Daoy (cell line): Measurements from ENCODE around the gene NFAT5. TPM values are rescaled to one million over a fixed set of nuclear protein-coding genes. Genes with fewer than 3 reads are reported as not detected.
"Not testable (repeated sequence)": the region's sequence is repeated elsewhere in the genome, so short reads cannot be mapped to it uniquely, and the experiment has no call there.

Source experiments
- DNase-seq: peaks from one replicate; pipeline ENCODE4 v3.0.0-alpha.2; 2015; ENCODE audit warnings: low read depth
- total RNA-seq: library from RNA; depleted of rRNA; stranded (reverse); fragments of >200 nt; shearing (Covaris generic); gene quantifications from 2 replicates; pipeline ENCODE4 v1.2.3, GENCODE V29; 2014; rRNA removed

The NFAT5 gene, protein sequence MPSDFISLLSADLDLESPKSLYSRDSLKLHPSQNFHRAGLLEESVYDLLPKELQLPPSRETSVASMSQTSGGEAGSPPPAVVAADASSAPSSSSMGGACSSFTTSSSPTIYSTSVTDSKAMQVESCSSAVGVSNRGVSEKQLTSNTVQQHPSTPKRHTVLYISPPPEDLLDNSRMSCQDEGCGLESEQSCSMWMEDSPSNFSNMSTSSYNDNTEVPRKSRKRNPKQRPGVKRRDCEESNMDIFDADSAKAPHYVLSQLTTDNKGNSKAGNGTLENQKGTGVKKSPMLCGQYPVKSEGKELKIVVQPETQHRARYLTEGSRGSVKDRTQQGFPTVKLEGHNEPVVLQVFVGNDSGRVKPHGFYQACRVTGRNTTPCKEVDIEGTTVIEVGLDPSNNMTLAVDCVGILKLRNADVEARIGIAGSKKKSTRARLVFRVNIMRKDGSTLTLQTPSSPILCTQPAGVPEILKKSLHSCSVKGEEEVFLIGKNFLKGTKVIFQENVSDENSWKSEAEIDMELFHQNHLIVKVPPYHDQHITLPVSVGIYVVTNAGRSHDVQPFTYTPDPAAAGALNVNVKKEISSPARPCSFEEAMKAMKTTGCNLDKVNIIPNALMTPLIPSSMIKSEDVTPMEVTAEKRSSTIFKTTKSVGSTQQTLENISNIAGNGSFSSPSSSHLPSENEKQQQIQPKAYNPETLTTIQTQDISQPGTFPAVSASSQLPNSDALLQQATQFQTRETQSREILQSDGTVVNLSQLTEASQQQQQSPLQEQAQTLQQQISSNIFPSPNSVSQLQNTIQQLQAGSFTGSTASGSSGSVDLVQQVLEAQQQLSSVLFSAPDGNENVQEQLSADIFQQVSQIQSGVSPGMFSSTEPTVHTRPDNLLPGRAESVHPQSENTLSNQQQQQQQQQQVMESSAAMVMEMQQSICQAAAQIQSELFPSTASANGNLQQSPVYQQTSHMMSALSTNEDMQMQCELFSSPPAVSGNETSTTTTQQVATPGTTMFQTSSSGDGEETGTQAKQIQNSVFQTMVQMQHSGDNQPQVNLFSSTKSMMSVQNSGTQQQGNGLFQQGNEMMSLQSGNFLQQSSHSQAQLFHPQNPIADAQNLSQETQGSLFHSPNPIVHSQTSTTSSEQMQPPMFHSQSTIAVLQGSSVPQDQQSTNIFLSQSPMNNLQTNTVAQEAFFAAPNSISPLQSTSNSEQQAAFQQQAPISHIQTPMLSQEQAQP (N-terminal part only)
- total RNA-seq: 1.7 and 2.3 TPM in 2 replicates

DNA sequence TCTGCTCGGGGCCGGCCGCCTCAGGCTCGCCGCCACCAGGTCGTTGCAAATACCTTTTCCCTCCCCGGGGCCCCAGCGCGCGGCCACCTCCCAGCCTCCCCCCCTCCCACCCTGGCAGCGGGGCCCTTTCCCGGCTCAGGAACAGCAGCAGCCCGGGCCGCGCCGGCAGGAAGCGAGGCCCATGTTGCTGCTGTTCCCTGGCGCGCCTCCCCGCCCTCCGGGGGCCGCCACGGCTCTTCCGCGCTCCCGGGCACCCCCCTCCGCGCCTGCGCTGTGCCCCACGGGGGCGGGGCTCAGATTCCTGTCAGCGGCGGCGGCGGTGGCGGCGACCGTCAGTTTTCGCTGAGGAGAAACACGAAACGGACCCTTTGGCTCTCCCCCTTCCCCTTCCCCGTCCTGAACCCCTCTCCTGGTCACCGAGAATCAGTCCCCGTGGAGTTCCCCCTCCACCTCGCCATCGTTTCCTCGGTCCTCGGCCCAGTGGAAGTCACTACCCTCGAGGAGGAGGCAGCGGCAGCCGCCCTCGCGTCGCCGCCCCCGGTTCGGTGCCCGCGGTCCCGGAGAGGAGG lies at the start of gene NFAT5:
TSS of gene NFAT5 (plus strand) at position 296 of the 569 bp plus-strand sequence. CDS start 336 bp downstream, outside the sequence.
- peak; percentile 85 for DNase-seq

DNA sequence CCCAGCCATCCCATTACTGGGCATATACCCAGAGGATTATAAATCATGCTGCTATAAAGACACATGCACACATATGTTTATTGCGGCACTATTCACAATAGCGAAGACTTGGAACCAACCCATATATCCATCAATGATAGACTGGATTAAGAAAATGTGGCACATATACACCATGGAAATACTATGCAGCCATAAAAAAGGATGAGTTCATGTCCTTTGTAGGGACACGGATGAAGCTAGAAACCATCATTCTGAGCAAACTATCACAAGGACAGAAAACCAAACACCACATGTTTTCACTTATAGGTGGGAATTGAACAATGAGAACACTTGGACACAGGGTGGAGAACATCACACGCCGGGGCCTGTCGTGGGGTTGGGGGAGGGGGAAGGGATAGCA lies 47.9 kb upstream of the NFAT5 start:
- not testable (repeated sequence) for DNase-seq

GRCh38 chr16:69520413-69520799 lies 45.4 kb upstream of the NFAT5 start:
- DNase-seq: no peak

- no peak for DNase-seq
Measured at GRCh38 chr16:69520800-69521602, 44.8 kb upstream of the NFAT5 start.

- DNase-seq: no peak
Measured at GRCh38 chr16:69522041-69522578, 43.7 kb upstream of the NFAT5 start.

GRCh38 chr16:69522732-69523404 lies 42.9 kb upstream of the NFAT5 start:
- DNase-seq: no peak

GRCh38 chr16:69523566-69524305 lies 42.0 kb upstream of the NFAT5 start:
- DNase-seq: no peak

DNA sequence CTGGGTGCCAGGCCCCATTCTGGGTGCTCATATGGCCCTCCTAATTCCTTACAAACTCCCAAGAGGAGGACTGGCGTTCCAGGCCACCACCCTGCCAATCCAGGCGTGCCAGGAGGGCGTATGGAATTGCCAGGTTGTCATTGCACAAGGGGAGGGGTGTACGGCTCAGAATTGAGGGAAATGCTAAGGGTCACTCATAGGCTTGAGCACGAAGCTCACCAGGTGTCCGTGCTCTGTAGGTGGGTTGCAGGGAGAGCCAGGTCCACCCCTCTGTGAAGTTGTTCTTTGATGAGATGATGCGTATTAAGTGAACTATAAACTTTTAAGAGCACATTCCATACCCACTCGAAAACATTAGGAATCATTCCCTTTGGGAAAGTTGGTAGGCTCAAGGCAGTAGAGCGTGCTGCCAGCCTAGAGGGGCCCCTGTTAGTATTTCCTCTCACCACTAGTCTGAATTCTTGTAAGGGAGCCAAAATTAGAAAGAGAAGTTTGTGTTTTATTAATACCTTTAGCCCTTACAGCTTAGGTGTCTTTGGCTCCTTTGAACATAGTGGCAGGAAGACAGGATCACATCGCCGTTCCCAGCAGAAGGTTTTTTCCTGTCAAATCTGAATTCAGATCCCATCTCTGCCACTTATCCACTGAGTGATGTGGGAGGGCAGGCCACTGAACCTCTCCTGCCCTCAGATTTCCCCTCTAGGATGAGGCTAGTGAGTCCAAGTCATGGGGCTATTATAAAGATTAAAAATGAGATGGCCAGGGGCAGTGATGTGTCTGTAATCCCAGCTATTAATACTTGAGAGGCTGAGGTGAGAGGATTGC lies 38.7 kb upstream of the NFAT5 start:
- no peak for DNase-seq

DNA sequence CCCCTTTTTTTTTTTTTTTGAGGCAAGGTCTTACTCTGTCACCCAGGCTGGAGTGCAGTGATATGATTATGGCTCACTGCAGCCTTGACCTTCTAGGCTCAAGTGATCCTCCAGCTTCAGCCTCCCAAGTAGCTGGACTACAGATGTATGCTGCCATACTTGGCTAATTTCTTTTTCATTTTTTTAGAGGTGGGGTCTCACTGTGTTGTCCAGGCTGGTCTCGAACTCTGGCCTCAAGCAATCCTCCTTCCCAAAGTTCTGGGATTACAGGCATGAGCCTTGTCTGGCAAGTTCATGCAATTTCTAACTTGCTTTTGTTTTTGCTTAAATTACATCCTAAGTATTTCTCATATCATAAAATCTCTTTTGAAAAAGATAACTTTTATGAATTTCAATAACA lies 33.8 kb upstream of the NFAT5 start:
- DNase-seq: no peak

- DNase-seq: no peak
Measured at GRCh38 chr16:69532641-69533455, 32.9 kb upstream of the NFAT5 start.

GRCh38 chr16:69534720-69535119 lies 31.0 kb upstream of the NFAT5 start:
- no peak for DNase-seq

- no peak for DNase-seq
Measured at GRCh38 chr16:69535123-69536050, 30.4 kb upstream of the NFAT5 start.

- no peak for DNase-seq
Measured at GRCh38 chr16:69537706-69538080, 28.1 kb upstream of the NFAT5 start.

- DNase-seq: no peak
Measured at GRCh38 chr16:69538808-69539207, 27.0 kb upstream of the NFAT5 start.

DNA sequence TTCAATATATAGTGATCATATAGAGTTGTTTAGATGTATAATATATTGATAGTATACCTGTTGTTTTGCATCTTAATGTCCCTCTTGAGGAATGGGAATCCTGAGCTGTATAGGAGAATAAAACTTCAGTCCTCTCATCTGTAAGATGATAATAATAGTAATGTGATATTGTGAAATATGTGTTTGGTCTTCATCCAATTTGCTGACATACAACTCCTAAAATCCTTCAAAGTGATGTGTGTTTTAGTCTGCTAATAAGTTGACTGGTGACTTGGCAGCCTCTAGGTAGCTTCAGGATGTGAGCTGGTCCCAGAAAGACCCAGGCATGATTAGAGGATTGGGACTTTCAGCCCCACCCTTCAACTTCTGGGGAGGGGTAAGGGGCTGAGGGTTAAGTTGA lies 22.8 kb upstream of the NFAT5 start:
- DNase-seq: no peak

DNA sequence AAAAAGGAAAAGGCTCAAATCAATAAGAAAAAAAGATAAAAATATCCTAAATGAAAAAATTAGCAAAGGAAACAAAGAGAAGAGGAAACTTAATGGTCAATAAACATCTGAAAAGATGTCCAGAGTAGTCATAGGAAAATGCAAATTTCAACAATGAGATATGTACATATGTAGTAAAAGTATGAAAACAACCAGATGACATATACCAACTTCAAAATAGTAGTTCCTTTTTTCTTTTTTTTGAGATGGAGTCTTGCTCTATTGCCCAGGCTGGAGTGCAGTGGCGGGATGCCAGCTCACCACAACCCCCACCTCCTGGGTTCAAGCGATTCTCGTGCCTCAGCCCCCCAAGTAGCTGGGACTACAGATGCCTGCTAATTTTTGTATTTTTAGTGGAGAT lies 21.7 kb upstream of the NFAT5 start:
- no peak for DNase-seq
